CD4-positive, alpha-beta T cell (primary cell): ENCODE results near the gene TTLL11. TPM values are rescaled to one million over a fixed set of nuclear protein-coding genes. Genes with fewer than 3 reads are reported as not detected.

Experiments
- ATAC-seq: fragments of 200-7000 bp; cut with Tn5 transposase; one replicate; pipeline ENCODE4 v1.10.0; 2022; ENCODE audit warnings: mild to moderate bottlenecking; ENCODE audit not compliant: poor library complexity
- CTCF ChIA-PET: fragments of 350-600 bp; sonication (Branson Sonifier 250); formaldehyde crosslinking; loops from one replicate; lab custom pipeline; 2021; ENCODE audit warnings: antibody characterized with exemption, inconsistent platforms; lab: Charles Lee
- POLR2A ChIA-PET: fragments of 350-600 bp; sonication (Branson Sonifier 250); formaldehyde crosslinking; loops from one replicate; lab custom pipeline; 2021; ENCODE audit warnings: antibody characterized with exemption, inconsistent platforms; lab: Charles Lee
- DNase-seq, 14 experiments: peaks; one replicate each; pipeline ENCODE4 v3.0.0-alpha.2; 2013 to 2020; ENCODE audit warnings: mixed read lengths in 2 of 14
- H3K27ac ChIP-seq, 2 donors: one replicate each; pipeline versions ENCODE4 v1.5.1 to v1.7.0; 2013; ENCODE audit warnings: low read length in 2 of 2, low read depth in 1 of 2, mild to moderate bottlenecking in 1 of 2
- H3K27me3 ChIP-seq, 2 experiments: 1 replicate in 1 of 2; 2 replicates in 1 of 2; pipeline versions ENCODE4 v1.6.1 to v1.7.0; 2013; ENCODE audit warnings: low read length in 2 of 2, control low read depth in 1 of 2, mild to moderate bottlenecking in 1 of 2, moderate library complexity in 1 of 2; ENCODE audit not compliant: insufficient read depth in 2 of 2, control insufficient read depth in 1 of 2
- H3K36me3 ChIP-seq: one replicate; pipeline ENCODE4 v1.6.1; 2013; ENCODE audit warnings: low read length, control low read depth; ENCODE audit not compliant: insufficient read depth
- H3K4me1 ChIP-seq: one replicate; pipeline ENCODE4 v1.6.1; 2013; ENCODE audit warnings: low read length, control low read depth; ENCODE audit not compliant: insufficient read depth
- H3K4me3 ChIP-seq: one replicate; pipeline ENCODE4 v1.5.1; 2013; ENCODE audit warnings: mild to moderate bottlenecking, low read length, moderate library complexity
- H3K9me3 ChIP-seq, 2 experiments: 1 replicate in 1 of 2; 2 replicates in 1 of 2; pipeline versions ENCODE4 v1.6.1 to v1.7.0; 2013; ENCODE audit warnings: low read length in 2 of 2, mild to moderate bottlenecking in 2 of 2, control low read depth in 1 of 2, moderate library complexity in 1 of 2; ENCODE audit not compliant: control insufficient read depth in 1 of 2, insufficient read depth in 1 of 2
- H3K27ac Mint-ChIP-seq: one replicate; pipeline ENCODE4 v1.8.0; 2020; ENCODE audit warnings: mixed read lengths
- H3K27me3 Mint-ChIP-seq: one replicate; pipeline ENCODE4 v1.8.0; 2021; ENCODE audit warnings: mixed read lengths
- H3K36me3 Mint-ChIP-seq: one replicate; pipeline ENCODE4 v1.8.0; 2021; ENCODE audit warnings: low read depth, mixed read lengths
- H3K4me1 Mint-ChIP-seq: one replicate; pipeline ENCODE4 v1.8.0; 2021; ENCODE audit warnings: low read depth, mixed read lengths
- H3K4me3 Mint-ChIP-seq: one replicate; pipeline ENCODE4 v1.8.0; 2020; ENCODE audit warnings: mild to moderate bottlenecking, mixed read lengths
- H3K9me3 Mint-ChIP-seq: one replicate; pipeline ENCODE4 v1.8.0; 2020; ENCODE audit warnings: mixed read lengths
- intact Hi-C, 2 experiments: fragments of 100-400 bp; cut with DNase I in 1 of 2; cut with micrococcal nuclease in 1 of 2; formaldehyde crosslinking; loops; one replicate each; pipeline versions ENCODE4 v1.15.1 to v1.9.0; 2023 to 2025; cut with DNase I, micrococcal nuclease
- total RNA-seq, 174 experiments: library from RNA in 2 of 174; stranded (reverse) in 2 of 174; gene quantifications; one replicate each; pipeline ENCODE4 v1.2.3 and lab custom pipeline; 2021 to 2026
- TF ChIP-seq, protein P1 (sequence below): fragments of 200-600 bp; IDR thresholded peaks from one replicate; pipeline ENCODE4 v1.8.0; 2022; ENCODE audit warnings: antibody characterized with exemption, mild to moderate bottlenecking

Gene TTLL11
- total RNA-seq, 2 experiments from 2014 or later, result 1.6 to 2.3 TPM

DNA sequence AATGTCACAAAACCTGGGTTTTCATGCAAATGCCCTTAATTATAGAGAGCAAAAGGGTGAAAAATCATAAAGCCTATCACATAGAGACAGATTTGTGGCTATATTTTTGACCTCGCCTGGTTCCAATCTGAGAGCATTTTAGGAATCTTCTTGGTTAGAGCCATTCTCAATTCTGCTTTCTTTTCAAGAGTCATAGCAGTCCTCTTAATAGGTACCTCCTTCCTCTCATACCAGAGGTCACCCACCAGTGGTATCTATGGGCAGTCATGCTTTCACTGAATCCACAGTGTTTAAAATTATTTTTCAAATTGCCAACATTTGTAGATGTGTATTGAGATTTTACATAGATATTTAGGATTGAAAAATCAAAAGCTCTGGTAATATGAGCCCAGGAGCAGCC is 226.2 kb downstream of the TTLL11 start:
- Histone ChIP-seq H3K4me3 (no peak overlapping the region), H3K36me3 (no peaks in the 10 kb centered on the region), H3K9me3 (no peaks in the 10 kb centered on the region), H3K4me1 (no peaks in the 10 kb centered on the region), H3K27ac (no peak overlapping the region), H3K27me3 (no peaks in the 10 kb centered on the region)
- H3K27me3 Mint-ChIP-seq, result no peaks in the 10 kb centered on the region
- CTCF ChIA-PET, result no interaction called here
- no peak overlapping the region for H3K4me3 Mint-ChIP-seq
- POLR2A ChIA-PET, result no interaction called here
- ATAC-seq, result no peak
- no peak for DNase-seq
- H3K36me3 Mint-ChIP-seq, result no peaks in the 10 kb centered on the region
- H3K27ac Mint-ChIP-seq, result no peak overlapping the region
- TF ChIP-seq, protein P1, sequence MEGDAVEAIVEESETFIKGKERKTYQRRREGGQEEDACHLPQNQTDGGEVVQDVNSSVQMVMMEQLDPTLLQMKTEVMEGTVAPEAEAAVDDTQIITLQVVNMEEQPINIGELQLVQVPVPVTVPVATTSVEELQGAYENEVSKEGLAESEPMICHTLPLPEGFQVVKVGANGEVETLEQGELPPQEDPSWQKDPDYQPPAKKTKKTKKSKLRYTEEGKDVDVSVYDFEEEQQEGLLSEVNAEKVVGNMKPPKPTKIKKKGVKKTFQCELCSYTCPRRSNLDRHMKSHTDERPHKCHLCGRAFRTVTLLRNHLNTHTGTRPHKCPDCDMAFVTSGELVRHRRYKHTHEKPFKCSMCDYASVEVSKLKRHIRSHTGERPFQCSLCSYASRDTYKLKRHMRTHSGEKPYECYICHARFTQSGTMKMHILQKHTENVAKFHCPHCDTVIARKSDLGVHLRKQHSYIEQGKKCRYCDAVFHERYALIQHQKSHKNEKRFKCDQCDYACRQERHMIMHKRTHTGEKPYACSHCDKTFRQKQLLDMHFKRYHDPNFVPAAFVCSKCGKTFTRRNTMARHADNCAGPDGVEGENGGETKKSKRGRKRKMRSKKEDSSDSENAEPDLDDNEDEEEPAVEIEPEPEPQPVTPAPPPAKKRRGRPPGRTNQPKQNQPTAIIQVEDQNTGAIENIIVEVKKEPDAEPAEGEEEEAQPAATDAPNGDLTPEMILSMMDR, result no peak
- no peaks in the 10 kb centered on the region for H3K9me3 Mint-ChIP-seq
- no peaks in the 10 kb centered on the region for H3K4me1 Mint-ChIP-seq
- intact Hi-C loops, result no loop called here

DNA sequence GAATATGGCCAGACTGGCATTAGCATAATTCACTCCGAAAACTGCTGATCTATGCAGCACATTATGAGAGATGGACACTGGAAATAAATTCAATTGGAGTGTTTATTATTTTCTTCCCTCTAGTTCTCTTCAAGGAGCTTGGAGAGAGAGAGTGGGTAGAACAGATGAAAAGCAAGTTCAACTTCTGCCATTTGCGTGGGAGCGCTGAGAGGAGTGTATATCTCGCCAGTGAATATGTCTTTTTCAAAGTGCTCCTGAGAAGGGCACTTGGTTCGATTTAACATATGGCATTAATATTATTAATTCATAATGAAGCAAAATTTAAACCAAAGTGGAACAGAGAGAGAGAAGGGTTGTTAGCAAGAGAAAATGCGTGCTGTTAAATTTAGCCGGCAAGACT is 227.2 kb downstream of the TTLL11 start:
- ATAC-seq (no peak), DNase-seq (no peak)
- ChIA-PET CTCF (no interaction called here), POLR2A (no interaction called here)
- H3K9me3 Mint-ChIP-seq, result no peaks in the 10 kb centered on the region
- Histone ChIP-seq H3K9me3 (no peaks in the 10 kb centered on the region), H3K27me3 (no peaks in the 10 kb centered on the region), H3K4me3 (no peak overlapping the region), H3K4me1 (no peaks in the 10 kb centered on the region), H3K27ac (no peak overlapping the region), H3K36me3 (no peaks in the 10 kb centered on the region)
- no peak overlapping the region for H3K4me3 Mint-ChIP-seq
- H3K27ac Mint-ChIP-seq, result no peak overlapping the region
- TF ChIP-seq, protein P1, result no peak
- no peaks in the 10 kb centered on the region for H3K4me1 Mint-ChIP-seq
- intact Hi-C loops, result no loop called here
- no peaks in the 10 kb centered on the region for H3K36me3 Mint-ChIP-seq
- no peaks in the 10 kb centered on the region for H3K27me3 Mint-ChIP-seq

DNA sequence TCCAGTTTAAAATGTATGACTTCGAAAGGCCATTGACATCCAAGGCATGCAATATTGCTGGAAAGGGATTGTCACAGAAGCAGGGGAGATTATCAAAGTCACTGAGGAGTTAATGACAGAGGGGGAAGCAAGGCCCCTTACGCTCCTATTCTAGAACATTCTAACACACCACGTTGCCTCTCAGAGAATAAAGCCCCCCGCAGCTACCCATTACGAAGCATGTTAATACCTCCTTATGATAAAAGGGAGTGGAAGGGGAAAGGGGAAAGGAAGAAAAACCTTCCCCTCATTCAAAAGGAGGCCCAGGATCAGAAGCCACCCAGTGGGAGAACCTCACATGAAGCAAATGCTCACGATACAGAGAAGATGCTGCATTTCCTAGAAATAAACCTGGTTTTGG is 228.0 kb downstream of the TTLL11 start:
- no peak overlapping the region for H3K4me3 Mint-ChIP-seq
- no peaks in the 10 kb centered on the region for H3K36me3 ChIP-seq

More for the DNA sequence above, 228.0 kb downstream of the TTLL11 start:
- Histone ChIP-seq H3K27ac (no peak overlapping the region), H3K4me3 (no peak overlapping the region), H3K27me3 (no peaks in the 10 kb centered on the region), H3K4me1 (no peaks in the 10 kb centered on the region), H3K9me3 (no peaks in the 10 kb centered on the region)
- ChIA-PET POLR2A (no interaction called here), CTCF (no interaction called here)
- no peaks in the 10 kb centered on the region for H3K4me1 Mint-ChIP-seq
- H3K9me3 Mint-ChIP-seq, result no peaks in the 10 kb centered on the region
- intact Hi-C loops, result no loop called here
- ATAC-seq (no peak), DNase-seq (no peak)
- no peak overlapping the region for H3K27ac Mint-ChIP-seq
- no peaks in the 10 kb centered on the region for H3K36me3 Mint-ChIP-seq
- TF ChIP-seq, protein P1, result no peak
- no peaks in the 10 kb centered on the region for H3K27me3 Mint-ChIP-seq
